ENCODE results near the gene ZNF367.

DNA sequence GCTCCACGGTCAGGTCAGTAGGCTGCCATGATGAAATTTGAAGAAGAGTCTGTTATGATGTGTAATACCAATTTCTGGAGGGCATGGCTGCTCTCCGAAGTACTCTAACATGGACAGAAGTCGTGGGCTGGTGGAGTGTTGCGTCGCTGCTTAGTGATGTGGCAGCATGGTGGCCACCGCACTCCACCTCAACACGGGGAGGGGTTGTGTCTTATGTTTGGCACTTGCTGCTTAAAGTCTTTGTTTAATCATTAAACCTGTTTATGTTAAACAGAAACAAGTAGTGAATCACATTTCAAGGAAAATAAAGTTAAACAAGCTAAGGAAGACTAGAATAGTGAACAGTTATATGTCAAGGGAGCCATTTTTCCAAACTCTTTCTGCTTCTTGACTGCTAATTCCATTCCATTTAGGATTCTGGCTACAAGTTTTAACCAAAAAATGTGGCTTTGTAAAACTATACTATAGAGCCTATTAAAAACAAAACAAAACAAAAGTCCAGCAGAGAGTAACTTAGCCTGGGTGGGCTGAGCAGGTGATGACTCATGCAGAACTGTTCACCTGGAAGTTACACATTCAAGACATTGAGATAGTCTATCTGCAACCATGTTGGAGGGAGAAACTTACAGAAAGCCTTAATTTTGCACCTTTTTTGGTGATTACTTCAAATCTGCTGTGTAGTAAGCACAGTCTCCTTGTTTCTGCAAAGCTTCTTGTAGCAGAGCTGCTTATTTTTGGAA is 41.3 kb upstream of the ZNF367 start:
- TF ChIP-seq, protein P1, sequence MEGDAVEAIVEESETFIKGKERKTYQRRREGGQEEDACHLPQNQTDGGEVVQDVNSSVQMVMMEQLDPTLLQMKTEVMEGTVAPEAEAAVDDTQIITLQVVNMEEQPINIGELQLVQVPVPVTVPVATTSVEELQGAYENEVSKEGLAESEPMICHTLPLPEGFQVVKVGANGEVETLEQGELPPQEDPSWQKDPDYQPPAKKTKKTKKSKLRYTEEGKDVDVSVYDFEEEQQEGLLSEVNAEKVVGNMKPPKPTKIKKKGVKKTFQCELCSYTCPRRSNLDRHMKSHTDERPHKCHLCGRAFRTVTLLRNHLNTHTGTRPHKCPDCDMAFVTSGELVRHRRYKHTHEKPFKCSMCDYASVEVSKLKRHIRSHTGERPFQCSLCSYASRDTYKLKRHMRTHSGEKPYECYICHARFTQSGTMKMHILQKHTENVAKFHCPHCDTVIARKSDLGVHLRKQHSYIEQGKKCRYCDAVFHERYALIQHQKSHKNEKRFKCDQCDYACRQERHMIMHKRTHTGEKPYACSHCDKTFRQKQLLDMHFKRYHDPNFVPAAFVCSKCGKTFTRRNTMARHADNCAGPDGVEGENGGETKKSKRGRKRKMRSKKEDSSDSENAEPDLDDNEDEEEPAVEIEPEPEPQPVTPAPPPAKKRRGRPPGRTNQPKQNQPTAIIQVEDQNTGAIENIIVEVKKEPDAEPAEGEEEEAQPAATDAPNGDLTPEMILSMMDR (IDR thresholded peaks at IDR 0.05; ENCODE audit: low read depth, low read length) = no peak
- no peak for TF ChIP-seq POLR2A (IDR thresholded peaks at IDR 0.05; ENCODE audit: extremely low read depth, insufficient read length)
- no peak for TF ChIP-seq MYC (IDR thresholded peaks at IDR 0.05; ENCODE audit: low read depth, low read length)
- TF ChIP-seq, protein P2, sequence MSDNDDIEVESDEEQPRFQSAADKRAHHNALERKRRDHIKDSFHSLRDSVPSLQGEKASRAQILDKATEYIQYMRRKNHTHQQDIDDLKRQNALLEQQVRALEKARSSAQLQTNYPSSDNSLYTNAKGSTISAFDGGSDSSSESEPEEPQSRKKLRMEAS (IDR thresholded peaks at IDR 0.05; ENCODE audit: low read depth, low read length) = no peak
